ENCODE results near the gene ZMYND8.

- TF ChIP-seq POLR2A (IDR thresholded peaks at IDR 0.05; ENCODE audit: low read depth, low read length) (no peak), POLR2AphosphoS5 (IDR thresholded peaks at IDR 0.05; ENCODE audit: low read depth, low read length) (no peak), TAF1 (IDR thresholded peaks at IDR 0.05; ENCODE audit: low read depth, low read length) (no peak)
Observed at GRCh38 chr20:47201074-47201730, 155.3 kb downstream of the ZMYND8 start.
